COR-L47 (cell line): ENCODE measurements around the gene PI4K2A.

Source experiments
- DNase-seq: peaks from one replicate; lab custom pipeline; 2025; lab: John Stamatoyannopoulos, UW

The PI4K2A gene

DNA sequence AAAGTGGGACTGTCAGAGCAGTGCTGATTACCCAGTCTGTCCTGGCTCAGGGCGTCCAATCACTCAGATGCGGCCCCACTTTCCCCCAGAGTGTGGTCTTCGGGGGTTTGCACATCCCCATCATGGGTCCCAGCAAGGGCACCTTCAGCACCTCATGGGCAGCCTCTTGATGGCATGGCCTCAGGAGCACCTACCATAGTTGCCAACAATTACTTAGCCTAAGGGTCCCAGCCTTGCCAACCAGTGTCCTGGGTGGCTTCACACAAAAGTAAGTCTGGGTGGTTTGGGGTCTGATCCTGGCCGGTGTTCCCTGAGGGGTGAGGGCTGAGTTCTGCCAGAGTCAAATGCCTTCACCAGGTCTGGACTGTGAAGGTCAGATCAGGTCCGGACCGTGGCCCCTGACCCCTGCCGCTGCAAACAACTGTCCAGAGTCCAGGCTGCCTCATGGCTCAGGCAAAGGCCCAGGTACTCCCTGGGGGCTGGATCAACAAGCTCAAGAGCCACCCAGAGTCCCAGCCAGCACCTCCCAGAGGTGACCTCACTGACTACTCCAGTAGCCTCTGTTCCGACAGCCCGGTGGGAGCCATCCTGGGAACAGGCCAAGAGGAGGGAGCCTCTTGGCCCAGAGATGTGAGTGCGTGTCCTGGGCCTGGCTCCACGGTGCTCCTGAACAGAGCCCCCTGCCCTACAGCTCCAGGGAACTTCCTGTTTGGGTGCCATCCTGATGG is 66.8 kb downstream of the PI4K2A start:
- DNase-seq = no peak

DNA sequence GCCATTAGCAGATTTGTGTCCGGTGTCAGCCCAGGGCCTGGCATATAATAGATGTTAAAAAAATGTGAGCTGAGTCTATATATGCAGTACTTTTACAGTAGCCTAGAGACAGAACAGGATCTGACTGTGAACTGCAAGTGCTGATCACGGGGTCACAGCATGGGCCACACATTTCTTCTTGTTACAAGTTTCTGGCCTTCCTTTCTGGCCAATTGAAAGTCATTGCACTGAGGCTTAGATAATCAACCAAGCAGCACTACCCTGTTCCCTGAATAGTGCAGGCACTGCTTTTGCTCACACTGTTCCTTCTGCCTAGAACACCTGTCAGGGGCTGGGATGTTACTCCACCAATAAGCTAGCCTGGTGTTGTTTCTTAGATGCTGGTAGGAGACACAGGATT is 67.7 kb downstream of the PI4K2A start:
- DNase-seq = no peak

DNA sequence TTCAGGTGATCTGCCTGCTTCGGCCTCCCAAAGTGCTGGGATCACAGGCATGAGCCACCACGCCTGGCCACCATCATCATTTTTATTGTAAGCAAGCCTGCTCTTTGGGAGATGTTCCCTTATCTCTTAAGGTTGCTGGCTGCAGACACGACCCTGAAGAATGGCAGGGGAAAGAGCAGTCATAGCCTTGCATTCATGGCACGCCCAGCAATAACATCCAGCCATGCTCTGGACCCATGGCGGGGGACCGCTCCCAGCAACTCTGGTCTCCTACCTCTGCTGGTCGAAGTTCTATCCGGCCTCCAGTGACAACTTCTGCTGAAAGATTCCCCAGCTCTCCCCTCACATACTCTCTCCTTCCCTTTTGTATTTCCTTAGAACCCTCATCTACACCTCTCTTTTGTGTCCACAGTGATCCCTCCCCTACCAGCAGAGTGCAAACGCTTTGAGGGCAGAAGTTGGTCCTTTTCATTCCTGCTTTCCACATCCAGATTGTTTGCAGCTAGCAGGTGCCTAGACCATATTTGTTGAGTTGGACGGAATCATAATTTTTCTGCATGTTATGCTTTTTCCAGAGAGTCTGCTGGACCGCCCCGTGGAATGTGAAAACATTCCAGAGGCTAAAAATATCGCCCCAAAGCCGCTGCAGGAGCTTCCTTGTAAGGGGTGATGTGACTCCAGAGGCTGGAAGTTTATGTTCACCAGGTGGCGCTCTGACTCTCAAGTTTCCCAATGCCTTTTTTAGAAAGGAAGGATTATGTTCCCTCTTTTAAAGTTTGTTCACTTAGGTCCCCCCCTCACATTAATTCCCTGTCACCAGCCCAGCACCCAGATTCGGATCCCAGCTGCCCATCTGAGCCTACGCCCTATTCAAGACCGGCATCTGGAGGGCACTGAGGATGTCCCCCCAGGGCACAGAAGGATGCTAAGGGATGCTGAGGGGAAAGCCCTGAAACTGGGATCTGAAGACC is 68.8 kb downstream of the PI4K2A start:
- DNase-seq = no peak

DNA sequence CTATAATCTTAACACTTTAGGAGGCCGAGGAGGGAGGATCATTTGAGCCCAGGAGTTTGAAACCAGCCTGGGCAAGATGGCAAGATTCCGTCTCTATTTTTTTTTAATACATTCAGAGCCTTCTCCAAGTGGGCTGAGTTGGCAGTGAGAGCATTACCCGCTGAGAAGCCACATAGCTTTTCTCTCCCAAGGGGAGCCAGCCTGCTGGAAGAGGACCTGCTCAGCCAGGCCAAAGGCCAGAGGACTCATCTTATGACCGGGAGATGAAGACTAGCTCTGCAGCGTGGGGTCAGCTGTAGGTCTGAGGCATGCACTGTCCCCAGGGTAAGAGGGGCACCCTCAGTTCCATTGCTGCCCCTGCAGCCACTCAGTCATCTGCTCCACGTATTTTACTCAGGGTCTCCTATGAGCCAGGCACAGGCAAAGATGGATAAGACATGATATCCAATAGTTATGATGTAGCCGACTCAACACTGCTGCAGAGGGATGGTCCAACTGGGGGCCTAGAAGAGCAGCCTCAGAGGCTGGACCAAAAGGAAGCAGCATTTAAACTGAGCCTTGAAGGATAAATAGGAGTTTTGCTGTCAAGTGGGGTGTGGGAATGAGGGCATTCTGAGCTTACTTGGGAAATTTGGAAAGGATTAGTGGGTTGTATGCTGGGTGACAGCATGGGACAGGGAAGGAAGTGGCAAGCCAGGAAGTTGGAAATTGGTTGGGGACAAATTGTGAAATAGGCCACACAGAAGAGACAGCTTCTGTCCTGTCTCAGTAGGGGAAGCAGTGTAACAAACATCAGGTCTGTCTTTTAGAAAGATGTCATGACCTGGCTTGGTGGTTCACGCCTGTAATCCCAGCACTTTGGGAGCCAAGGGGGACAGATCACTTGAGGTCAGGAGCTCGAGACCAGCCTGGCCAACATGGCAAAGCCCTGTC is 71.4 kb downstream of the PI4K2A start:
- DNase-seq = no peak

DNA sequence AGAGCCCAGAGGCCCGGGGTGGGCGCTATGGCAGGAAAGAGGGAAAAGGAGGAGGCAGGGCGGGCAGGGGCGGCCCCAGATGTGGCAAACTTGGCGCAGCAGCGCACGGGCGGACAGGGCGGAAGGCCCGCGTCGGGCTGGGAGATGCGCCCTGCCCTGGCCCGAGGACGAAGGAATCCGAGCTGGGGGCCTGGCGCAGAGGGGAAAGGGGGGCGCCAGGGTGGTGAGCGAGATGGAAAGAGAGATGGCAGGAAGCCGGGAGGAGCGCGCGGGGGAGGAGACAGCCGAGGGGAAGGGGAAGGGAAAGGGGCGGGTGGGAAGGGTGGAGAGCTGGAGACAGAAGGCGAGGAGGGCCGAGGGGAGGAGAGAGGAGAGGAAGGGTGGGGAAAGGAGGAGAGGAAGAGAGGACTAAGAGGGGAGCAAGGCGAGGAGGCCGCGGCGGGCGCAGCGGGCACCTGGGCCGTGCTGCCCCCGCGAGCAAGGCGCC is 72.9 kb downstream of the PI4K2A start, which contains the start of gene MARVELD1:
Gene MARVELD1, plus strand, starts transcription at position 392 of the 487 bp plus-strand sequence. CDS start 147 bp downstream, outside the sequence.
- no peak for DNase-seq

DNA sequence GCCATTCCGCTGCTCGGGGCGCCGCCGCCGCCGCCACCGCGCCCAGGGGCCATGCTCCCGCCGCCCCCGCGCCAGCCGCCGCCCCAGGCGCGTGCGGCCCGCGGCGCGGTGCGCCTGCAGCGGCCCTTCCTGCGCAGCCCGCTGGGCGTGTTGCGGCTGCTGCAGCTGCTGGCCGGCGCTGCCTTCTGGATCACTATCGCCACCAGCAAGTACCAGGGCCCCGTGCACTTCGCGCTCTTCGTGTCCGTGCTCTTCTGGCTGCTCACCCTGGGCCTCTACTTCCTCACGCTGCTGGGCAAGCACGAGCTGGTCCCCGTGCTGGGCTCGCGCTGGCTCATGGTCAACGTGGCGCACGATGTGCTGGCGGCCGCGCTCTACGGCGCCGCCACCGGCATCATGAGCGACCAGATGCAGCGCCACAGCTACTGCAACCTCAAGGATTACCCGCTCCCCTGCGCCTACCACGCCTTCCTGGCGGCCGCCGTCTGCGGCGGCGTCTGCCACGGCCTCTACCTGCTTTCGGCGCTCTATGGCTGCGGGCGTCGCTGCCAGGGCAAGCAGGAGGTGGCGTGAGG is 73.4 kb downstream of the PI4K2A start:
- peak; percentile 39 for DNase-seq

DNA sequence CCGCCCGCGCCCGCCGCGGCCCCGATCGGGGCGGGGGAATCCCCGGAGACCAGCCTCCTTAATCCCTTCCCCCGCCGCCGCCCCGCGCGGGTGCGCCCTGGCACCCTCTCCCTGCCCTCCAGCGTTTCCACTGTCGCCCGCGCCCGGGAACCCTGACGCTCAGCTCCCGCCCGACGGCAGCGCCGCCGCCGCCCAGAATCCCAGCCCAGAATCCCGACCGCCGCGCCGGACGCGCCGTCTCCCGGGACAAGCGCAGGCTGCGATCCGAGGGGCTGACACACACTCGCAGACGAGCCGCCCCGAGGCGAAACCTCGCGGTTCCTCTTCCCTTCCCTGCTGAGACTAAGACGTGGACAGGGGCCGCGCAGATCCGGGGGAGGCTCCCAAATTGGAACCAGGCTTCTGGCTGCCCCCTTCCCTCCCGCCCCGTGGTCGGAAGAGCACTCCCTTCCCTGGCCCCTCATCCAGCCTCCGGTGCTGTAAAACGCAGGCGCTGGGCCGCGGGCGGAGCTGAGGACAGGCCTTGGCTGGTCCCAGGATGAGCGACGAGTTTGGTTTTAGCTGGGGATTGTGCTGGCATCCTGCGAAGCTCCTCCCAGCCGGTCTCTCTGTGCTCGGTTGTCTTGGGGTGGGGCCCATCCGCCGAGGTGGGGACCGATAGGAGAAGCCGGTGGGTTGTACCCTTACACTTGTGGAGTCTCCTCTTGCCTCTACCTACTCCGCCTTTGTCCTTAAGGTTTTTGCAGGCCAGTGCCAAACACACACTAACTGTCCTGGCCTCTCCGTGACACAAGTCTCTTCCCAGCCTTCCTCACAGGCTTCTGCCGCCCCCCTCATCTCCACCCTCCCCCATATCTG is 74.2 kb downstream of the PI4K2A start:
- no peak for DNase-seq

DNA sequence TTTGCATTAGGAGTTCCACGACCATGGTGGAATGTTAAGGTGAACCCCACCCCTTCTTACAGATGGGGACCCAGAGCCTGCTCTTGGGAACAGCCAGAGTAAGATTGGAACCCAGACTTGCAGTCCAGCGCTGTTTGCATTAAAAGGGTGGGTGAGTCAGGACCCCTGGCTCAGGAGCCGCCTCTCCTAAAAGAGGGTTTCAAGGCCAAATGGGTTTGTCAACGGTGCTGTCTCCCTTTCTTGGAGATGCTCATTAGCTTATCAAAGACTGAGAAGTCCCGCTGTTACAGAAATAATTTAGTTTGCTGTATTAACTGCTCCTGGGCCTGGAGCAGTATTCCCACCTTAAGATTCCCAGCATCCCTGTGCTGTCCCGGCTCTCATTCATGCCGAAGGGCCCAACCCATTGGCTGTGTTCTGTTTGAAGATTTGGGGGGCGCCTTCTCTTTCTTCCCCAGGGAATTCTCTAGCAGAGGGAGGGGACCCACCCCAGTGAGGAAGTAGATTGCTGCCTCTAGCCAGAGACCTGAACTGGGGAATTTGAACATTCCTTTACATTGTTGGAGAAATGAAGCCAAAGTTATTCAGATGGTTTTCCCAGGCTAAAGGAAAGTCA is 74.9 kb downstream of the PI4K2A start:
- DNase-seq = no peak

DNA sequence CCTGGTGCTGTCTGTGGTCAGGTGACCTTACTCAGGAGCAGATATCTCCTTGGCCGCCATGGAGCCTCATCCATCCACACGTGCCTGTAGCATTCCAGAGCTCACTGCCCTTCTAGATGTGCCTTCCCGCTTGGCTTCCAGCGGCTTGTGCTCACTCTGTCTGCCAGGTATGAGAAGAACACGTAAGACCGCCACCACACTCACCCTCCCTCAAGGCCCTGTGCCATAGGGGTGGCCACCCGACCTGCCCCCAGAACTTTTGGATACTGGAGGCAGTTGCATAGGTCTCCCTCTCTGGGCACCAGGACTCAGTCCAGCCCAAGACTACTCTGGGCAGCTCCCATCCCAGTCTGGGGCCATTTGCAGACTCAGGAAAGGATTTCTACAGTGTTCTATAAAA is 77.2 kb downstream of the PI4K2A start:
- DNase-seq = no peak

DNA sequence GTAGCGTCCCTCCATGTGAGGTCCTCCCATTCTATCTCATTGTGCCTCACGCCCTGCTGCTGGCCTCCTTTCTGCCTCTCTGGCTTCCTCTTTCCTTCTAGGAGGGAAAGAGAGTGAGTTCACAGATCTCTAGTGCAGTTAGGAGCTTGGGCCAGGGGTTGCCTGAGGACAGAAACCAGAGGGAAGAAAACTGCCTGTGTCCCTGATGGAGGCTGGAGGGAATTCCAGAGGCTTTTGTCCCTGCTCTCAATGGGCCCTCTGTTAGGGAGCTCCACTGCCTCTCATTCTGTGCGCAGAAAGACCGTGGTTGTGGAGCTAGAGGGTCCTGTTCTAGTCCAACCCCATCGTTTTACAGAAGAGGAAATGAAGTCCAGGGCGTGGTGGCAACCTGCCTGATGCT is 77.7 kb downstream of the PI4K2A start:
- no peak for DNase-seq

DNA sequence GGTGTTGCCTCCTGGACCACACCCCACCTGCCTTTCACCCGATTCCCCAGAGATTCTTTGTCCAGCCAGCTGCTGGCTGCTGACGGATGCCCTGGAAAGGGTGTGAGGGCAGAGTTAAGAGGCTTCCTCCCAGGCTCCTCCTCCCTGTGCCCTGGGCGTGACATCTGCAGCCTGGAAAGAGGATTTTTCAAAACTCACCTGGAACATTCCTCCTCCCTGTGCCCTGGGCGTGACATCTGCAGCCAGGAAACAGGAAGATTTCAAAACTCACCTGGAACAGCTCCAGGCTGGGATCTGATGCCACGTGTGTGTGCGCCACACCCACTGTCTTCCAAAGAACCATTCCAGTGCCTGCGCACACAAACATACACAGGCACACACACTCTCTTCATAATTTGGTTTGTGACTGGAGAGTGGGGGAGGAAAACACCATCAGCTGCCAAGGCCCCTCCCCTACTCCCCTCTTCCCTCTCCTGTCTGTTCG is 78.2 kb downstream of the PI4K2A start:
- peak; percentile 52 for DNase-seq

DNA sequence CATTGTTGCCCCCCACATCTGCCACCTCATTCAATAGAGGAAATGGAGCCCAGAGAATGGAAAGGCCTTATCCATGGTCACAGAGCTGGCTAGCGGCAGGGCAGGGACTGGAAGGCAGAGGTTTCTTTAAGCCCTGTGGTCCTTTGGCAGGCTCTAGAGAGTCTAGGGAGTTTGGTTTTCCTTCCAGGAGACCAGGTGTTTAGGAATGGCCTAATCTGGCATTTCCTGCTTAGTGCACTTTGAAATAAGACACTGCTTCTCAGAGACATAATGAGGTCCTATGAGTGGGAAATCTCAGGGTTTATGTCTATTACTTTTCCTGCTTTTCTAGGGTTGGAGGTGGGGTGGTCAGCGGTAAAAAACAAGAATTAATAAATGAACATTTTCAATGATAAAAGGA is 79.1 kb downstream of the PI4K2A start:
- DNase-seq = no peak

DNA sequence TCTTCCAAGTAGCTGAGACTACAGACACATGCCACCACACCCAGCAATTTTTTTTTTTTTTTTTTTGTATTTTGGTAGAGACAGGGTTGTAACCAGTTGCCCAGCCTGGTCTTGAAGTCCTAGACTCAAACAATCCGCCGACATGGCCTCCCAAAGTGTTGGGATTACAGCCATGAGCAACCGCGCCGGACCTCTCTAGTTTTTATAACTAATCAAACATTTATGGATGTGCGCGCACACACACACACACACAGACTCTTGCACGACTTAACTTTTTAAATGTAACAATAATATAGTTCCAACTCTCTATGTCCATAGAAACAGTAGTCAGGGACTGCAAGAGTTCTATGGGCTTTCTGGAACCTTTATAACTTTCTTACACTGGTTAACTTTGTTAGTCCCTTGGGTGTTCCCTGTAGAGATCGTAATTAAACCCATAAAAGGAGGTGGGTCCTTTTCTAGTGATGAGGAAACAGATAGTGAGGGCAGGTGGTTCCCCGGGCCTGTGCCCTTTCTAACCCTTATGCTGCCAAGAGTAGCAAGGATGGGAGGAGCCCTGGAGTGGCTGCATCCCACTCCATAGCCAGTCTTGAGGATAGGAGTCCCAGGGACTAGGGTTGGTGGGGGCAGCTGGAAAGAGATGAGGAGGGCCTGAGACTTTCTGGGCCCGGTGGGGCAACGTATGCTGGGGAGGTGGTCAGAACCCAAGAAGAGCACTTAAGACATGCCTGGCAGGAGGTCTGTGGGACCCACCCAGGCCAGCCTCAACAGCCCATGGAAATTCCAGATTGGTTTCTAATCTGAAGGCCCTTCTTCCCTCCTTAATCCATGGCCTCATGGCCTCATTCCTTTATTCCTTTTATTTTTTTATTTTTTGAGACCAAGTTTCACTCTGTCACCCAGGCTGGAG is 81.7 kb downstream of the PI4K2A start:
- DNase-seq = no peak

DNA sequence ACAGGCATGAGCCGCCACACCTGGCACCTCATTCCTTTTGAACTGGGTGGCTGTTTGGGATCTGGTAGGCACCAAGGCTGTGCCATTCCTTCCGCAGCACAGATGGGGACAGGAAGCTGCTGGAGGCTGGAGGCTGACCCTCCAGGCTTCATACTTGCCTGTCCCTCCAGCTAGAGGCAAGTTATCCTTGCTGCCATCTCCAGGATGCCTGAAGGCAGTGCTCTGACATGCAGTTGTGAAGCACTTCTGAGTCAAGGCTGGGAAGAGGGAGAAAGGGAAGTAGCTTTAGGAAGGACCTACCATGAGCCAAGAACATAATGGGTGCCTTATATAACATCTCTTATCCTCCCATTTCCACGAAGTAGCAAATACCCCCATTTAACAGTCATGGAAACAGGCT is 82.5 kb downstream of the PI4K2A start:
- no peak for DNase-seq

DNA sequence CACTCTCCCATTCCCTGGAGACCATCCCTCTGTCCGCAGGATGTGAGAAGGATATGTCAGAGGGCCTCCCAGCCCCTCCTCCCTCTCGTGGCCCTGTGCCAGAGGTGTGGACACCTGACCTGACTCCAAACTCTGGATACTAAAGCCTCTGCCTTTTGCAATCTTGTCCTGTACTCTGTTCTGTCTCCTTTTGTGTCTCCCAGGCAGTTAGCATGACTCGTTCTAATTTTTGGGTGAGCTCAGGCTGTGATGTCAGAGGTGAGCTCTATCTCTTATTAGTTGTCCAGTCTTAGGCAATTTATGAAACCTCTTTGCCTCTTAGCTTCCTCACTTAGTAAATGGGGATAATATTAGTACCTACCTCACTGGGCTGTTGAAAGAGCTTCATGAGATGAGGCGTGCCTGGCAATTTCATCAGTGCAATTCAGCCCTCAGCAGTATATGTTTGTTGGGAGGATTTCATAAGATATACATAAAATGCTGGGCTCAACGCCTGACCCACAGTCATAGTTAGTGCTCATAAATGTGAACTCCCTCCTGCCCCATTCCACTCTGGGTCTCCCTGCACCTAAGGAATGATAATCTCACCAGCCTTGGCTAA is 84.0 kb downstream of the PI4K2A start:
- no peak for DNase-seq
